ENCODE measurements around the gene SLC12A5.

DNA sequence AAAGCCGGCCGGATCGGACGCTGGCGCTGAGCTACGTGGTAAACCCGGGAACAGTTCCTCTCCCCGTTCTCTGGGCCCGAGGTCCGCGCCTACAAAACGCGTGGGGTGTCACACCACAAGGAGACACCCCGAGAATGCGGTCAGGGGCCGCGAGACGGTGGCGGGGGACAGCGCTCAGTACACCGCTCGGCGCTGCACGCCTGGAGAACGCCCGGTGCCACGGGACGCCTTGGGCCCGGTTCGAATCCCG is 60.1 kb downstream of the SLC12A5 start:
- TF ChIP-seq SMAD4 (CRISPR knock-in tag; IDR thresholded peaks at IDR 0.05): no peak
- TF ChIP-seq, protein P1, sequence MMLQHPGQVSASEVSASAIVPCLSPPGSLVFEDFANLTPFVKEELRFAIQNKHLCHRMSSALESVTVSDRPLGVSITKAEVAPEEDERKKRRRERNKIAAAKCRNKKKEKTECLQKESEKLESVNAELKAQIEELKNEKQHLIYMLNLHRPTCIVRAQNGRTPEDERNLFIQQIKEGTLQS (CRISPR knock-in tag; conservative IDR thresholded peaks at IDR 0.05): no peak
- TF ChIP-seq ESRRA (CRISPR knock-in tag; IDR thresholded peaks at IDR 0.05; ENCODE audit: borderline replicate concordance): no peak
- no peak for TF ChIP-seq FOXJ3 (CRISPR knock-in tag; IDR thresholded peaks at IDR 0.05; ENCODE audit: borderline replicate concordance)
- no peak for TF ChIP-seq CREB1 (CRISPR knock-in tag; IDR thresholded peaks at IDR 0.05)
- TF ChIP-seq, protein P2, sequence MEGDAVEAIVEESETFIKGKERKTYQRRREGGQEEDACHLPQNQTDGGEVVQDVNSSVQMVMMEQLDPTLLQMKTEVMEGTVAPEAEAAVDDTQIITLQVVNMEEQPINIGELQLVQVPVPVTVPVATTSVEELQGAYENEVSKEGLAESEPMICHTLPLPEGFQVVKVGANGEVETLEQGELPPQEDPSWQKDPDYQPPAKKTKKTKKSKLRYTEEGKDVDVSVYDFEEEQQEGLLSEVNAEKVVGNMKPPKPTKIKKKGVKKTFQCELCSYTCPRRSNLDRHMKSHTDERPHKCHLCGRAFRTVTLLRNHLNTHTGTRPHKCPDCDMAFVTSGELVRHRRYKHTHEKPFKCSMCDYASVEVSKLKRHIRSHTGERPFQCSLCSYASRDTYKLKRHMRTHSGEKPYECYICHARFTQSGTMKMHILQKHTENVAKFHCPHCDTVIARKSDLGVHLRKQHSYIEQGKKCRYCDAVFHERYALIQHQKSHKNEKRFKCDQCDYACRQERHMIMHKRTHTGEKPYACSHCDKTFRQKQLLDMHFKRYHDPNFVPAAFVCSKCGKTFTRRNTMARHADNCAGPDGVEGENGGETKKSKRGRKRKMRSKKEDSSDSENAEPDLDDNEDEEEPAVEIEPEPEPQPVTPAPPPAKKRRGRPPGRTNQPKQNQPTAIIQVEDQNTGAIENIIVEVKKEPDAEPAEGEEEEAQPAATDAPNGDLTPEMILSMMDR (IDR thresholded peaks at IDR 0.05): no peak
- TF ChIP-seq ZNF671 (CRISPR knock-in tag; IDR thresholded peaks at IDR 0.05): no peak
